ENCODE results near the gene ANAPC5.
"Not testable (repeated sequence)": the region's sequence is repeated elsewhere in the genome, so short reads cannot be mapped to it uniquely, and the experiment has no call there.

Gene ANAPC5

GRCh38 chr12:121284551-121285390, 67.4 kb downstream of the ANAPC5 start:
- DNase-seq = no peak

- DNase-seq = no peak
These were observed 68.4 kb downstream of the ANAPC5 start for GRCh38 chr12:121283841-121284240.

- no peak for DNase-seq
These were observed 68.8 kb downstream of the ANAPC5 start for GRCh38 chr12:121283388-121283787.

- DNase-seq = not testable (repeated sequence)
These were observed 69.3 kb downstream of the ANAPC5 start for GRCh38 chr12:121282910-121283309.

- no peak for DNase-seq
These were observed 70.0 kb downstream of the ANAPC5 start for GRCh38 chr12:121282072-121282742.

- not testable (repeated sequence) for DNase-seq
These were observed 71.1 kb downstream of the ANAPC5 start for GRCh38 chr12:121281116-121281515.

- DNase-seq = not testable (repeated sequence)
These were observed 71.7 kb downstream of the ANAPC5 start for GRCh38 chr12:121280531-121280930.

- no peak for DNase-seq
These were observed 72.7 kb downstream of the ANAPC5 start for GRCh38 chr12:121279507-121279915.

GRCh38 chr12:121279071-121279375, 73.2 kb downstream of the ANAPC5 start:
- no peak for DNase-seq

- peak; percentile 95 to 96 for DNase-seq
These were observed 73.8 kb downstream of the ANAPC5 start for GRCh38 chr12:121278169-121279070.

GRCh38 chr12:121277374-121277759, 74.8 kb downstream of the ANAPC5 start:
- peak; percentile 30 to 58 for DNase-seq

GRCh38 chr12:121274036-121274763, 78.0 kb downstream of the ANAPC5 start:
- DNase-seq = no peak

- DNase-seq = no peak
These were observed 78.8 kb downstream of the ANAPC5 start for GRCh38 chr12:121273364-121273896.

- DNase-seq = no peak
These were observed 84.4 kb downstream of the ANAPC5 start for GRCh38 chr12:121267822-121268221.

- DNase-seq = no peak
These were observed 87.2 kb downstream of the ANAPC5 start for GRCh38 chr12:121264951-121265515.

- DNase-seq = no peak
These were observed 88.1 kb downstream of the ANAPC5 start for GRCh38 chr12:121264135-121264534.

GRCh38 chr12:121263206-121263935, 88.8 kb downstream of the ANAPC5 start:
- no peak for DNase-seq

GRCh38 chr12:121261398-121261797, 90.8 kb downstream of the ANAPC5 start:
- no peak for DNase-seq

GRCh38 chr12:121260091-121260490, 92.1 kb downstream of the ANAPC5 start:
- no peak for DNase-seq

- DNase-seq = no peak
These were observed 93.1 kb downstream of the ANAPC5 start for GRCh38 chr12:121259074-121259473.

Data from inflammatory macrophage (primary cell).